A549 (cell line): ENCODE measurements around the gene CD9.

Experiments used
- CTCF ChIP-seq: fragments of >200 bp; sonication (Bioruptor Twin); formaldehyde crosslinking; IDR thresholded peaks from 3 replicates; pipeline ENCODE4 v1.5.1; 2016
- POLR2AphosphoS2 ChIP-seq: conservative IDR thresholded peaks from 2 replicates; pipeline ENCODE4 v1.6.1; 2012; ENCODE audit warnings: low read length, improper control_type of control experiment, inconsistent platforms

- TF ChIP-seq CTCF (no peak), POLR2AphosphoS2 (no peak)
Observed at GRCh38 chr12:6273205-6273540, 73.0 kb downstream of the CD9 start.
